ENCODE results near the gene MRTFA. TPM values are rescaled to one million over a fixed set of nuclear protein-coding genes. Genes with fewer than 3 reads are reported as not detected.

MRTFA gene
- total and polyA plus RNA-seq, 10 donors: 17.6 to 138 (median 83.9) TPM

GRCh38 chr22:40421082-40421350 is 215.5 kb downstream of the MRTFA start:
- Histone ChIP-seq H3K27ac (no peak overlapping the region), H3K36me3 (peaks cover 0 to 100% (median 99%) of the 10 kb centered on the region in 6 donors), H3K4me1 (peaks cover 9 to 73% (median 43%) of the 10 kb centered on the region in 6 donors), H3K4me3 (no peak overlapping the region), H3K9me3 (no peaks in the 10 kb centered on the region), H3K27me3 (replicated peaks in 1 of 7) (no peaks in the 10 kb centered on the region)
- intact Hi-C loops (cut with DNase I; ENCODE audit: low total_unique reads): no loop called here
- WGBS, 5 donors: 90 to 95% (median 94%) methylated on average over 4 of the region's 4 CpGs
- TF ChIP-seq, protein P1, sequence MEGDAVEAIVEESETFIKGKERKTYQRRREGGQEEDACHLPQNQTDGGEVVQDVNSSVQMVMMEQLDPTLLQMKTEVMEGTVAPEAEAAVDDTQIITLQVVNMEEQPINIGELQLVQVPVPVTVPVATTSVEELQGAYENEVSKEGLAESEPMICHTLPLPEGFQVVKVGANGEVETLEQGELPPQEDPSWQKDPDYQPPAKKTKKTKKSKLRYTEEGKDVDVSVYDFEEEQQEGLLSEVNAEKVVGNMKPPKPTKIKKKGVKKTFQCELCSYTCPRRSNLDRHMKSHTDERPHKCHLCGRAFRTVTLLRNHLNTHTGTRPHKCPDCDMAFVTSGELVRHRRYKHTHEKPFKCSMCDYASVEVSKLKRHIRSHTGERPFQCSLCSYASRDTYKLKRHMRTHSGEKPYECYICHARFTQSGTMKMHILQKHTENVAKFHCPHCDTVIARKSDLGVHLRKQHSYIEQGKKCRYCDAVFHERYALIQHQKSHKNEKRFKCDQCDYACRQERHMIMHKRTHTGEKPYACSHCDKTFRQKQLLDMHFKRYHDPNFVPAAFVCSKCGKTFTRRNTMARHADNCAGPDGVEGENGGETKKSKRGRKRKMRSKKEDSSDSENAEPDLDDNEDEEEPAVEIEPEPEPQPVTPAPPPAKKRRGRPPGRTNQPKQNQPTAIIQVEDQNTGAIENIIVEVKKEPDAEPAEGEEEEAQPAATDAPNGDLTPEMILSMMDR (IDR thresholded peaks at IDR 0.05 in 8 of 11, conservative IDR thresholded peaks at IDR 0.05 in 3 of 11): no peak
- TF ChIP-seq POLR2AphosphoS5 (IDR thresholded peaks at IDR 0.05) (no peak), POLR2A (IDR thresholded peaks at IDR 0.05) (no peak)
- peak; percentile 41 for DNase-seq

DNA sequence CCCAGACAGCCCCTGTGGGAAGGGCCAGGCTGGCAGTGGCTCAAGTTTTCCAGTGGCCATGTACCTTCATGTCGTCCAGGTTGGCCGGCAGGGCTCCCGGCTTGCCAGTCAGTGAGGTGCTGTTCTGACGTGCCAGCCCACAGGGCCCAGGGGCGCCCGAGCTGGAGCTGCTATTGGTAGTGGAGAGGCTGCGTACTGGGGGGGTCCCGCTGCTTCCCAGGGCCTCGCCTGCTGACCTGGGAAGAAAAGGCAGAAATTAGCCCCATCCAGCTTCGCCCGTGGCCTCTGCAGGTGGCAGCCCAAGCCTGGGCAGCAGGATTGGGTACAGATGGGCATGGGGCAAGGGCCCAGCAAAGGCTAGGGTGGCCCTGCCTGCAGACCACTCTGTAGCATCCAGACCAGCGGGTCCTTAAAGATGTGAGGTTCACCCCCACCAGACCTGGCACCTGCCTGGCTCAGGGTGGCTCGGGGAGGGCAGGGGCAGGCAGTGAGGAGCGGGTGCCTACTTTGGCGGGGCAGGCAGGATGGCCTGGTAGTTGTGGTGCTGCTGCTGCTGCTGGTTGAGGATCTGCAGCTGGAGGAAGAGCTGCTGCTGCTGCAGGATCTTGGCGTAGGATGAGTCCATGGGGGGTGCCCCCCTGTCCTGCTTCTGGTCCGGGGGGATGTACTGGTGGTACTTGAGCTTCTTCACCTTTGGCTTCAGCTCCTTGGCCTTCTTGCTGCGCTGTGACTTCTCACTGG is 216.0 kb downstream of the MRTFA start:
- 92 to 97% (median 94%) methylated on average over 9 to 18 of the region's 18 CpGs for WGBS, 5 donors
- DNase-seq: peak; percentile 66
- Histone ChIP-seq H3K36me3 (peaks cover 0 to 100% (median 95%) of the 10 kb centered on the region in 6 donors), H3K9me3 (no peaks in the 10 kb centered on the region), H3K4me3 (no peak overlapping the region), H3K27me3 (replicated peaks in 1 of 7) (no peaks in the 10 kb centered on the region), H3K4me1 (peaks cover 14 to 73% (median 46%) of the 10 kb centered on the region in 6 donors), H3K27ac (no peak overlapping the region)
- peak in 1 of 3 donors; percentile 58 for TF ChIP-seq POLR2AphosphoS5 (IDR thresholded peaks at IDR 0.05)
- TF ChIP-seq, protein P1 (IDR thresholded peaks at IDR 0.05 in 8 of 11, conservative IDR thresholded peaks at IDR 0.05 in 3 of 11): no peak
- intact Hi-C loops (cut with DNase I; ENCODE audit: low total_unique reads): no loop called here

- peak; percentile 62 for DNase-seq
- intact Hi-C loops (cut with DNase I; ENCODE audit: low total_unique reads): no loop called here
- TF ChIP-seq POLR2A (IDR thresholded peaks at IDR 0.05): no peak
- peak in 1 of 3 donors; percentile 7 for TF ChIP-seq POLR2AphosphoS5 (IDR thresholded peaks at IDR 0.05)
- Histone ChIP-seq H3K27me3 (replicated peaks in 1 of 7) (no peaks in the 10 kb centered on the region), H3K27ac (peak overlapping the region in 2 of 8 donors; percentile 2 to 79), H3K4me1 (peaks cover 19 to 80% (median 54%) of the 10 kb centered on the region in 6 donors), H3K9me3 (no peaks in the 10 kb centered on the region), H3K36me3 (peaks cover 0 to 100% (median 87%) of the 10 kb centered on the region in 6 donors), H3K4me3 (no peak overlapping the region)
- 89 to 96% (median 93%) methylated on average over 5 to 8 of the region's 8 CpGs for WGBS, 5 donors
Observed at GRCh38 chr22:40419718-40420117, 216.8 kb downstream of the MRTFA start.

- peaks cover 0 to 100% (median 77%) of the 10 kb centered on the region in 6 donors for H3K36me3 ChIP-seq
- intact Hi-C loops (cut with DNase I; ENCODE audit: low total_unique reads): no loop called here
- no peaks in the 10 kb centered on the region for H3K9me3 ChIP-seq
- 56 to 71% (median 60%) methylated on average over 18 to 42 of the region's 42 CpGs for WGBS, 5 donors
- TF ChIP-seq POLR2AphosphoS5 (IDR thresholded peaks at IDR 0.05): peak in 2 of 3 donors; percentile 5 to 40
- TF ChIP-seq POLR2A (IDR thresholded peaks at IDR 0.05): no peak
- peak overlapping the region in 5 of 8 donors; percentile 14 to 87 (median 77) for H3K27ac ChIP-seq
- no peak overlapping the region for H3K4me3 ChIP-seq
- peak; percentile 84 for DNase-seq
- peaks cover 19 to 81% (median 63%) of the 10 kb centered on the region in 6 donors for H3K4me1 ChIP-seq
- no peaks in the 10 kb centered on the region for H3K27me3 ChIP-seq (replicated peaks in 1 of 7)
Observed at GRCh38 chr22:40418366-40419201, 217.9 kb downstream of the MRTFA start.

DNA sequence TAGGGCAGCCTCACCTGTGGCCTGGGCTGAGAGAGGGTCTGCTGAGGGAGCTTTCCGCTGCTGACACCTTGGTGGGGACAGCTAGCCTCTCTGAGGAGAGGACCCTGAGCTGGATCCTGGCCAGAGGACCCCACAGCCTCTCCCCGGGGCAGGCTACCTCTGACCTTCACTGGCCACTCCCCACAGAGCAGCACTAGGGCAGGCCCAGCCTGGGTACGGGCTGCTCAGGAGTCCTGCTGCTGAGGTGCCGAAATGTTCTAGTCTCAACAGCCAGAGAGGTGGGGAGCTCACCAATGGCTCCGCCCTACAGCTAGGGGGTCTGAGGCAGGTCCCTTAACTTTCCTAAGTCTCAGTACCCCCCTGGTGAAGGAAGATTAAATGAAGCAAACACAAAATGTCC is 218.6 kb downstream of the MRTFA start:
- intact Hi-C loops (cut with DNase I; ENCODE audit: low total_unique reads): no loop called here
- Histone ChIP-seq H3K27ac (peak overlapping the region in 5 of 8 donors; percentile 14 to 87 (median 77)), H3K4me1 (peaks cover 19 to 81% (median 67%) of the 10 kb centered on the region in 6 donors)

More for the DNA sequence above, 218.6 kb downstream of the MRTFA start:
- Histone ChIP-seq H3K36me3 (peaks cover 0 to 100% (median 70%) of the 10 kb centered on the region in 6 donors), H3K27me3 (replicated peaks in 1 of 7) (no peaks in the 10 kb centered on the region), H3K9me3 (no peaks in the 10 kb centered on the region), H3K4me3 (no peak overlapping the region)
- DNase-seq: peak; percentile 73
- WGBS, 5 donors: 83 to 98% (median 95%) methylated on average over 1 to 5 of the region's 5 CpGs
- TF ChIP-seq, protein P1 (IDR thresholded peaks at IDR 0.05 in 8 of 11, conservative IDR thresholded peaks at IDR 0.05 in 3 of 11): no peak
- TF ChIP-seq POLR2AphosphoS5 (IDR thresholded peaks at IDR 0.05) (no peak), POLR2A (IDR thresholded peaks at IDR 0.05) (no peak)
